GM21825 (cell line): ENCODE results near the gene RPS16.

ENCODE experiments used
- ATAC-seq: cut with Tn5 transposase; IDR thresholded peaks from one replicate; pipeline ENCODE4 v1.9.1; 2021; ENCODE audit warnings: mild to moderate bottlenecking, moderate library complexity; ENCODE audit not compliant: unreplicated experiment

The RPS16 gene

GRCh38 chr19:39390451-39390750, 45.3 kb downstream of the RPS16 start:
- no peak for ATAC-seq

- ATAC-seq, result no peak
These were observed 45.9 kb downstream of the RPS16 start for GRCh38 chr19:39389631-39390414.

- ATAC-seq, result no peak
These were observed 47.1 kb downstream of the RPS16 start for GRCh38 chr19:39388657-39389056.

GRCh38 chr19:39386557-39386956, 49.2 kb downstream of the RPS16 start:
- ATAC-seq, result no peak

- ATAC-seq, result no peak
These were observed 49.9 kb downstream of the RPS16 start for GRCh38 chr19:39385629-39386411.

GRCh38 chr19:39384839-39385568, 50.7 kb downstream of the RPS16 start:
- ATAC-seq, result no peak
